22Rv1 (cell line): ENCODE data around the gene TP53BP1.

ENCODE experiments used
- H3K27ac ChIP-seq: fragments of 450-650 bp; 2 replicates; pipeline ENCODE4 v1.5.1; 2017
- ZFX ChIP-seq: fragments of 450-650 bp; IDR thresholded peaks from 2 replicates; pipeline ENCODE4 v1.6.1; 2017; ENCODE audit warnings: antibody characterized with exemption, borderline replicate concordance
- TF ChIP-seq, protein P1 (sequence below): fragments of 450-650 bp; IDR thresholded peaks from 2 replicates; pipeline ENCODE4 v1.5.1; 2017; ENCODE audit warnings: mild to moderate bottlenecking

Gene TP53BP1

DNA sequence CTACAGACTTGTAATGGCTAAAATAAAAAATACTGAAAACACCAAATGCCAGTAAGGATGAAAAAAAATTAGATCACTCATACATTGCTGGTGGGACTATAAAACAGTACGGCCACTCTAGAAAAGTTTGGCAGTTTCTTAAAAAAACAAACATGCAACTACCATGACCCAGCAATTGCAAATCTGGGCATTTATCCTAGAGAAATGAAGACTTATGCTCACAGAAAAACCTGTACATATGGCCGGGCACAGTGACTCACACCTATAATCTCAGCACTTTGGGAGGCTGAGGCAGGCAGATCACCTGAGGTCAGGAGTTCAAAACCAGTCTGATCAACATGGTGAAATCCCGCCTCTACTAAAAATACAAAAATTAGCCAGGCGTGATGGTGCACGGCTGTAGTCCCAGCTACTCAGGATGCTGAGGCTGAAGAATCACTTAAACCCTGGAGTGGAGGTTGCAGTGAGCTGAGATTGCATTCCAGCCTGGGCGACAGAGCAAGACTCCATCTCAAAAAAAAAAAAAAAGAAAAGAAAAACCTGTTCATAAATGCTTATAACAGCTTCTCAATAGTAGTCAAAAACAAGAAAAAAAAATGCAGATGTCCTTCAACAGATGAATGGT is 5.6 kb downstream of the TP53BP1 start:
- TF ChIP-seq, protein P1, sequence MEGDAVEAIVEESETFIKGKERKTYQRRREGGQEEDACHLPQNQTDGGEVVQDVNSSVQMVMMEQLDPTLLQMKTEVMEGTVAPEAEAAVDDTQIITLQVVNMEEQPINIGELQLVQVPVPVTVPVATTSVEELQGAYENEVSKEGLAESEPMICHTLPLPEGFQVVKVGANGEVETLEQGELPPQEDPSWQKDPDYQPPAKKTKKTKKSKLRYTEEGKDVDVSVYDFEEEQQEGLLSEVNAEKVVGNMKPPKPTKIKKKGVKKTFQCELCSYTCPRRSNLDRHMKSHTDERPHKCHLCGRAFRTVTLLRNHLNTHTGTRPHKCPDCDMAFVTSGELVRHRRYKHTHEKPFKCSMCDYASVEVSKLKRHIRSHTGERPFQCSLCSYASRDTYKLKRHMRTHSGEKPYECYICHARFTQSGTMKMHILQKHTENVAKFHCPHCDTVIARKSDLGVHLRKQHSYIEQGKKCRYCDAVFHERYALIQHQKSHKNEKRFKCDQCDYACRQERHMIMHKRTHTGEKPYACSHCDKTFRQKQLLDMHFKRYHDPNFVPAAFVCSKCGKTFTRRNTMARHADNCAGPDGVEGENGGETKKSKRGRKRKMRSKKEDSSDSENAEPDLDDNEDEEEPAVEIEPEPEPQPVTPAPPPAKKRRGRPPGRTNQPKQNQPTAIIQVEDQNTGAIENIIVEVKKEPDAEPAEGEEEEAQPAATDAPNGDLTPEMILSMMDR = no peak
- no peak for TF ChIP-seq ZFX
- H3K27ac ChIP-seq = no peak overlapping the region

DNA sequence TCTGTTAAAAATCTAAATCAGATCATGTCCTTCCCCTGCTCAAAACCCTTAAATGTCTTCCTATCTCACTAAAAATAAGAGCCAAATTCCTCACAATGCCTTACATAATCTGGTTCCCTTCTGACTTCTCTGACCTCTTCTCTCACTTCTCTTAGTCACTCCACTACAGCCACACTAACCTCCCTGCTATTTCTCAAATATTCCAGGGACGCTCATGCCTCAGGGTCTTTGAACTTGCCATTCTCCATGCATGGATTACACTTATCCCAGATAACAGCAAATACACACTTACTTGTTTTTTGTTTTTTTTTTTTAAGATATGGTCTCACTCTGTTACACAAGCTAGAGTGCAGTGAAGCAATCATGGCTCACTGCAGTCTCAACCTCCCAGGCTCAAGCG is 8.5 kb downstream of the TP53BP1 start:
- no peak overlapping the region for H3K27ac ChIP-seq
- TF ChIP-seq, protein P1 = no peak
- TF ChIP-seq ZFX = no peak

DNA sequence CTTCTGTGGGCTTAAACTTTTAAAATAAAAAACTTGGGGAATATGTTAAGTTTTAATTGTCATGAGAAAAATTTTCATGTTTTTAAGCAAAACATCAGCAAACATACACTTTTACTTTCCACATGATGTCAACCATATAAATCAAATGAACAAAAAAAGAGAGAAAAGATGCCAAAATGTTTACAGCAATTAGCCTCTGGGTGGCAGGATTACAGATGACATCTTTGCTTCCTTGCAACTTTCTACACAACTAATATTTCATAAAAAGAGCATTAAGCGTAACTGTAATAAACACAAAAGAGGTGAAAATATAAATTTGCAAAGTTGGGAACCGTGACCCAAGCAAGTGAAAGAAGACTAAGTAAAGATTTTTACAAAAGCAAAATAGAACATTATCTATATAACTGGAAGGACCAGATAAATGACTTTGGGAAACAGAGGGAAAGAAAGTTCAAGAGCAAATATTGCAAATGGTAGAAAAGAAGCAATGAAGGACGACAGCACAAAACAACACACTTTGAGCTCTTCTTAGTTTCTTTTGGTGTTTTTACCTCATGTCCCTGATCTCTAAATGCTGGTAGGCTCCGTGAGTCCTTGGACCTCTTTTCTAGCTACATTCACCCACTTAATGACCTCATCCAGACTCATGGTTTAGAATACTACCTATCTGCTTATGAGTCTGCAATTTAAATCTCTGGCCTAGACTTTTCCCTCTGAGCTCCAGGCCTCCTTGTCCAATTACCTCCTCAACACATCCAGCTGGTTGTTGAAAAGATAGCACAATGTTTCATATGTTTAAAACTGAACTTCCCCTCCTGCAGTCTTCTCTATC is 9.4 kb downstream of the TP53BP1 start:
- H3K27ac ChIP-seq = no peak overlapping the region; the same call in 1 of the 2 replicates
- TF ChIP-seq, protein P1 = peak; percentile 35
- TF ChIP-seq ZFX = no peak

DNA sequence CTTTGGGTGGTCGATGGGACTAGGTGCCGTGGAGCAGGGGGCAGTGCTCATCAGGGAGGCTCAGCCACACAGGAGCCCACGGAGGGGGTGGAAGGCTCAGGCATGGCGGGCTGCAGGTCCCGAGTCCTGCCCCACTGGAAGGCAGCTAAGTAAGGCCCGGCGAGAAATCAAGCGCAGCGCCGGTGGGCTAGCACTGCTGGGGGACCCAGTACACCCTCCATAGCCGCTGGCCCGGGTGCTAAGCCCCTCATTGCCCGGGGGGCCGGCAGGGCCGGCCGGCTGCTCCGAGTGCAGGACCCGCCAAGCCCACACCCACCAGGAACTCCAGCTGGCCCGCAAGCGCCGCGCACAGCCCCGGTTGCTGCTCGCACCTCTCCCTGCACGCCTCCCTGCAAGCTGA is 19.1 kb downstream of the TP53BP1 start:
- TF ChIP-seq, protein P1 = no peak
- no peak for TF ChIP-seq ZFX
- no peak overlapping the region for H3K27ac ChIP-seq

DNA sequence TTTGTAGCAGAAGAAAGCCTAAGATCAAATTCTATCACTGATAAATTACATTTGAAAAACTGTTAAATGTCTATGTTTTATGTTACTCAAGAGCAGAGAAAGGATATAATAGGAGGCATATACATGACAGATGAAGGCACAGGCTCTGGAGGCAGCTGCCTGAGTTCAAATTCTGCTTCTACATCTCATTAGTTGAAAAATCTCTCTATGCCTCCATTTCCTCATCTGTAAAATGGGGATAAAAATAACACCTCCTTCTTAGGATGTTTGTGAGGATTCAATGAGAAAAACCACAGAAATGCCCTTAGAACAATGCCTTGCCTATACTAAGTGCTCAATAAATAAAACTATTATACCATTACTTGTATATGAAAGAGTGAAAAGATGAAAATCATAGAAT is 21.0 kb downstream of the TP53BP1 start:
- no peak for TF ChIP-seq ZFX
- TF ChIP-seq, protein P1 = no peak
- no peak overlapping the region for H3K27ac ChIP-seq

DNA sequence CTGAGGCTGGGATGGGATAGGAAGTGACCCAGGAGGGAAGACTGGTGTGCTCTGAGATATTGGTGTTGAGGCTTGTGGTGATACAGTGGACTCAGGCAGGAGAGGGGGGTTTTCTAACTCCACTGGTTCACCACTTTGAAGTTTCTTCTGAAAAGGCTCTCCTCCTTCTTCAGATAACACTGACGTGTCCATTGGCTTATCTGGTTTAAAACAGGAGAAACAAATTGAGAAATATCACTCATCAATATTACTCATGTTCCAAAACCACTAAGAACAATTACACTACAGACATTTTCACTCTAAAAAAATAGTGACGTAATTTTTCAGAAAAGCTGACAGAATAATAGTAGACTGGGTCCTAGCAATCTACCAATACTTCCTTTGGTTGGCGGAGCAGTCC is 23.1 kb downstream of the TP53BP1 start:
- no peak overlapping the region for H3K27ac ChIP-seq
- TF ChIP-seq ZFX = no peak
- TF ChIP-seq, protein P1 = no peak

DNA sequence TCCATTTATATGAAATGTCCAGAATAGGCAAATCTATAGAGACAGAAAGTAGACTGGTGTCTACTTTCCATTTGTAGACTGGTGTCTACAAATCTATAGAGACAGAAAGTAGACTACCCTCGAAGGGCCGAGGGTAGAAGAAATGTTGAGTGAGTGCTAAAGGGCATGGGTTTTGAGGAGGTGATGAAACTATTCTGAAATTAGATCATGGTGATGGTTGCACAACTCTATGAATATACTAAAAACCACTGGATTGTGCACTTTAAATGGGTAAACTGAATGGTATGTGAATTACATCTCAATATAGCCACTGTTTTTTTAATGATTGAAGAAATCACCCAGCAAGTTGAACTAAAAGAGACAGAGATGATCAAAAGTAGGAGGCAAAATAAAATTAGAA is 27.9 kb downstream of the TP53BP1 start:
- H3K27ac ChIP-seq = no peak overlapping the region
- TF ChIP-seq ZFX = no peak
- TF ChIP-seq, protein P1 = no peak
